Thyroid gland (tissue), 4 donors: ENCODE results near the gene NAV2.

Experiments used
- CTCF ChIP-seq, 6 experiments: fragments of 200-600 bp in 3 of 6; fragments of 450-650 bp in 3 of 6; sonication (generic) in 3 of 6; IDR thresholded peaks; one replicate each; pipeline ENCODE4 v1.5.1; 2016 to 2019; ENCODE audit warnings: antibody characterized with exemption in 6 of 6, mild to moderate bottlenecking in 2 of 6, inconsistent platforms in 1 of 6, moderate library complexity in 1 of 6
- POLR2A ChIP-seq, 2 donors: fragments of 450-650 bp; IDR thresholded peaks; one replicate each; pipeline ENCODE4 v1.6.1; 2017; ENCODE audit warnings: antibody characterized with exemption in 2 of 2, mild to moderate bottlenecking in 2 of 2, moderate library complexity in 1 of 2

- TF ChIP-seq CTCF (IDR thresholded peaks at IDR 0.05), result no peak
- no peak for TF ChIP-seq POLR2A (IDR thresholded peaks at IDR 0.05)
Observed at GRCh38 chr11:20117291-20117690, 404.7 kb downstream of the NAV2 start.
